Measurements from ENCODE around the gene ARRDC1. TPM values are rescaled to one million over a fixed set of nuclear protein-coding genes. Genes with fewer than 3 reads are reported as not detected.

Gene ARRDC1
- polyA plus RNA-seq, 2 of the 4 experiments (the other 2 are of a cell fraction) = 20.7 to 22.5 TPM

- WGBS (ENCODE audit: missing lambda C conversion rate) = 3% methylated on average over 26 of the region's 82 CpGs
- Histone ChIP-seq H3K9me3 (no peaks in the 10 kb centered on the region), H3K4me3 (peak within 1 kb of the TSS; percentile 72), H3K27ac (peak within 1 kb of the TSS; percentile 91 to 97), H3K4me2 (peak within 1 kb of the TSS; percentile 94), H3K4me1 (peaks cover 12% of the 10 kb centered on the region; the same call in 2 of the 3 replicates)
- TF ChIP-seq GATA3 (IDR thresholded peaks at IDR 0.05; ENCODE audit: borderline replicate concordance) (peak; percentile 37; the same call in 1 of the 2 replicates), PHF8 (IDR thresholded peaks at IDR 0.05; ENCODE audit: borderline replicate concordance, low read depth) (peak; percentile 65; the same call in 1 of the 2 replicates), HMGXB4 (CRISPR knock-in tag; IDR thresholded peaks at IDR 0.05; ENCODE audit: borderline replicate concordance) (no peak; the same call in 1 of the 2 replicates), KDM5A (IDR thresholded peaks at IDR 0.05) (peak; percentile 56), POLR2AphosphoS2 (conservative IDR thresholded peaks at IDR 0.05; ENCODE audit: low read length) (no peak), HOXB5 (CRISPR knock-in tag; IDR thresholded peaks at IDR 0.05) (no peak), JUN (IDR thresholded peaks at IDR 0.05) (peak; percentile 78 to 98), RAD21 (conservative IDR thresholded peaks at IDR 0.05 in 1 of 2, IDR thresholded peaks at IDR 0.05 in 1 of 2) (peak; percentile 14 to 36; a peak in 3 of 5 replicates), CBX2 (IDR thresholded peaks at IDR 0.05; ENCODE audit: borderline replicate concordance, low read depth) (no peak), MYC (IDR thresholded peaks at IDR 0.05; ENCODE audit: borderline replicate concordance, low read length) (peak; percentile 79; the same call in 1 of the 2 replicates), RFX5 (IDR thresholded peaks at IDR 0.05) (no peak), MAZ (IDR thresholded peaks at IDR 0.05; ENCODE audit: borderline replicate concordance, low read depth, low read length) (0 out of 2 replicates have a peak, but pooled peaks have one; percentile 49), SMC3 (IDR thresholded peaks at IDR 0.05) (peak; percentile 38; the same call in 1 of the 3 replicates), ZC3H11A (IDR thresholded peaks at IDR 0.05) (no peak), BCL3 (IDR thresholded peaks at IDR 0.05) (peak; percentile 76; the same call in 2 of the 3 replicates), RARB (CRISPR knock-in tag; IDR thresholded peaks at IDR 0.05) (no peak), FOSL2 (IDR thresholded peaks at IDR 0.05) (no peak), FOSL2 (CRISPR knock-in tag; IDR thresholded peaks at IDR 0.05) (peak; percentile 32; the same call in 1 of the 2 replicates), JUNB (IDR thresholded peaks at IDR 0.05) (no peak), EHF (CRISPR knock-in tag; IDR thresholded peaks at IDR 0.05) (no peak), CTCF (IDR thresholded peaks at IDR 0.05) (peak; percentile 85), POLR2A (IDR thresholded peaks at IDR 0.05; ENCODE audit: low read length) (peak; percentile 78)
- TF ChIP-seq, protein P1, sequence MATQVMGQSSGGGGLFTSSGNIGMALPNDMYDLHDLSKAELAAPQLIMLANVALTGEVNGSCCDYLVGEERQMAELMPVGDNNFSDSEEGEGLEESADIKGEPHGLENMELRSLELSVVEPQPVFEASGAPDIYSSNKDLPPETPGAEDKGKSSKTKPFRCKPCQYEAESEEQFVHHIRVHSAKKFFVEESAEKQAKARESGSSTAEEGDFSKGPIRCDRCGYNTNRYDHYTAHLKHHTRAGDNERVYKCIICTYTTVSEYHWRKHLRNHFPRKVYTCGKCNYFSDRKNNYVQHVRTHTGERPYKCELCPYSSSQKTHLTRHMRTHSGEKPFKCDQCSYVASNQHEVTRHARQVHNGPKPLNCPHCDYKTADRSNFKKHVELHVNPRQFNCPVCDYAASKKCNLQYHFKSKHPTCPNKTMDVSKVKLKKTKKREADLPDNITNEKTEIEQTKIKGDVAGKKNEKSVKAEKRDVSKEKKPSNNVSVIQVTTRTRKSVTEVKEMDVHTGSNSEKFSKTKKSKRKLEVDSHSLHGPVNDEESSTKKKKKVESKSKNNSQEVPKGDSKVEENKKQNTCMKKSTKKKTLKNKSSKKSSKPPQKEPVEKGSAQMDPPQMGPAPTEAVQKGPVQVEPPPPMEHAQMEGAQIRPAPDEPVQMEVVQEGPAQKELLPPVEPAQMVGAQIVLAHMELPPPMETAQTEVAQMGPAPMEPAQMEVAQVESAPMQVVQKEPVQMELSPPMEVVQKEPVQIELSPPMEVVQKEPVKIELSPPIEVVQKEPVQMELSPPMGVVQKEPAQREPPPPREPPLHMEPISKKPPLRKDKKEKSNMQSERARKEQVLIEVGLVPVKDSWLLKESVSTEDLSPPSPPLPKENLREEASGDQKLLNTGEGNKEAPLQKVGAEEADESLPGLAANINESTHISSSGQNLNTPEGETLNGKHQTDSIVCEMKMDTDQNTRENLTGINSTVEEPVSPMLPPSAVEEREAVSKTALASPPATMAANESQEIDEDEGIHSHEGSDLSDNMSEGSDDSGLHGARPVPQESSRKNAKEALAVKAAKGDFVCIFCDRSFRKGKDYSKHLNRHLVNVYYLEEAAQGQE (IDR thresholded peaks at IDR 0.05) = no peak
- TF ChIP-seq, protein P2, sequence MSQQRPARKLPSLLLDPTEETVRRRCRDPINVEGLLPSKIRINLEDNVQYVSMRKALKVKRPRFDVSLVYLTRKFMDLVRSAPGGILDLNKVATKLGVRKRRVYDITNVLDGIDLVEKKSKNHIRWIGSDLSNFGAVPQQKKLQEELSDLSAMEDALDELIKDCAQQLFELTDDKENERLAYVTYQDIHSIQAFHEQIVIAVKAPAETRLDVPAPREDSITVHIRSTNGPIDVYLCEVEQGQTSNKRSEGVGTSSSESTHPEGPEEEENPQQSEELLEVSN (IDR thresholded peaks at IDR 0.05; ENCODE audit: borderline replicate concordance, low read depth) = peak; percentile 29; the same call in 1 of the 2 replicates
- TF ChIP-seq, protein P3, sequence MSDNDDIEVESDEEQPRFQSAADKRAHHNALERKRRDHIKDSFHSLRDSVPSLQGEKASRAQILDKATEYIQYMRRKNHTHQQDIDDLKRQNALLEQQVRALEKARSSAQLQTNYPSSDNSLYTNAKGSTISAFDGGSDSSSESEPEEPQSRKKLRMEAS (IDR thresholded peaks at IDR 0.05) = peak; percentile 84
- TF ChIP-seq, protein P4, sequence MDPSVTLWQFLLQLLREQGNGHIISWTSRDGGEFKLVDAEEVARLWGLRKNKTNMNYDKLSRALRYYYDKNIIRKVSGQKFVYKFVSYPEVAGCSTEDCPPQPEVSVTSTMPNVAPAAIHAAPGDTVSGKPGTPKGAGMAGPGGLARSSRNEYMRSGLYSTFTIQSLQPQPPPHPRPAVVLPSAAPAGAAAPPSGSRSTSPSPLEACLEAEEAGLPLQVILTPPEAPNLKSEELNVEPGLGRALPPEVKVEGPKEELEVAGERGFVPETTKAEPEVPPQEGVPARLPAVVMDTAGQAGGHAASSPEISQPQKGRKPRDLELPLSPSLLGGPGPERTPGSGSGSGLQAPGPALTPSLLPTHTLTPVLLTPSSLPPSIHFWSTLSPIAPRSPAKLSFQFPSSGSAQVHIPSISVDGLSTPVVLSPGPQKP (IDR thresholded peaks at IDR 0.05; ENCODE audit: low read depth, low read length) = no peak
- ATAC-seq (peak; percentile 96 to 98), DNase-seq (ENCODE audit: low read depth in 1 of 2, low spot score in 1 of 2) (peak; percentile 91 to 93), FAIRE-seq (no peak)
- CTCF ChIA-PET = interaction anchor here (0.6 to 9.7 kb wide), 17 partner anchors 15 to 530 kb away, joined by 3 to 175 read pairs (median 3); partner anchors contain the start of genes MRPL41 and ZMYND19
- POLR2A ChIA-PET = interaction anchor here (0.6 to 1.2 kb wide), 2 partner anchors 12 to 26 kb away, joined by 3 read pairs; no protein-coding TSS in a partner anchor
Measured at GRCh38 chr9:137578518-137579258, 26.8 kb upstream of the ARRDC1 start, which contains the start of gene DPH7. Gene DPH7 (minus strand): TSS chr9:137578925. CDS start chr9:137578777, 148 bp downstream.

Data from A549 (cell line).